ENCODE data around the gene KCP.

KCP gene

GRCh38 chr7:128908750-128909624, 1.5 kb downstream of the KCP start:
- no peak for DNase-seq

GRCh38 chr7:128906766-128907559, 3.5 kb downstream of the KCP start:
- no peak for DNase-seq

- DNase-seq: no peak
These were observed 4.3 kb downstream of the KCP start for GRCh38 chr7:128906001-128906765.

- no peak for DNase-seq
These were observed 5.9 kb downstream of the KCP start for GRCh38 chr7:128904381-128905197.

GRCh38 chr7:128903621-128904361, 6.7 kb downstream of the KCP start:
- DNase-seq: no peak

GRCh38 chr7:128902761-128903585, 7.5 kb downstream of the KCP start:
- no peak for DNase-seq

- no peak for DNase-seq
These were observed 10.3 kb downstream of the KCP start for GRCh38 chr7:128900237-128900636.

GRCh38 chr7:128899392-128899791, 11.1 kb downstream of the KCP start:
- no peak for DNase-seq

GRCh38 chr7:128895320-128895719, 15.2 kb downstream of the KCP start:
- no peak for DNase-seq

GRCh38 chr7:128894101-128894440, 16.4 kb downstream of the KCP start:
- DNase-seq: no peak

DNA sequence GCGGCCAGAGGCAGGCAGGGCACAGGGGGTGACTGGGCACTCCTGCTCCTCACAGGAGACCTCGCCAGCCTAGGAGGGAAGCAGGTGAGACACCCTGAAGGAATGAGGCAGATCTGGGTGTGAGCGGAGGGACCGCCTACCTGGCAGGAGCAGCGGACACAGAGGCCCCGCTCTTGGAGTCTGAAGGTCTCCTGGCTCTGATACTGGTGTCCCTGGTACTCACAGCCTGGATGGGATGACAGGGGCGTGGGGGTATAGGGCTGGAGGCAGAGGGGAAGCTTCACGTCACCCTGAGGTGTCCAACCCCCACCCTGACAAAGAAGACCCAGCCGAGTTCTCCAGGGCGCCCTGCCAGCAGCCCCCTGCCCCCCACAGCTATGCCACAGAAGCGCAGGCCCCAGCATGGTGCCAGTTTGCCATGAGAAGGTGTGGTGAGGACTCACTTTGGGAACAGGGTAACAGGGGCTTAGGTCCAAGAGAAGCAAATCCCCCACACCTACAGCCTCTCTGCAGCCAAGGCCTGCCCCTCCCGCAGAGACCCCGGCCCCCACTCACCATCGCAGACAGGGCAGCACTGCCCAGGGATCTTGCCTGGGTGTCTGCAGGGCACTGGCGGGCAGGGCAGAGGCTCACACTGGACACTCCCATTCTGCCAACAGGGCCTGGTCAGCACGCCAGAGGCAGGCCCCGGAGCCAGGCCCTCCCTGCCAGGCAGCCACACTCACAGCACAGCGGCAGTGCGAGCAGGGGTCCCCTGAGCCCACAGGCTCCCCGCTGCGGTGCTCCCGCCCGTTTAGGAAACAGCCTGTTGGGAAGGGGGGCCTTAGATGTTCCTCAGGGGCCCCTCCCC, 17.0 kb downstream of the KCP start:
- DNase-seq: no peak

DNA sequence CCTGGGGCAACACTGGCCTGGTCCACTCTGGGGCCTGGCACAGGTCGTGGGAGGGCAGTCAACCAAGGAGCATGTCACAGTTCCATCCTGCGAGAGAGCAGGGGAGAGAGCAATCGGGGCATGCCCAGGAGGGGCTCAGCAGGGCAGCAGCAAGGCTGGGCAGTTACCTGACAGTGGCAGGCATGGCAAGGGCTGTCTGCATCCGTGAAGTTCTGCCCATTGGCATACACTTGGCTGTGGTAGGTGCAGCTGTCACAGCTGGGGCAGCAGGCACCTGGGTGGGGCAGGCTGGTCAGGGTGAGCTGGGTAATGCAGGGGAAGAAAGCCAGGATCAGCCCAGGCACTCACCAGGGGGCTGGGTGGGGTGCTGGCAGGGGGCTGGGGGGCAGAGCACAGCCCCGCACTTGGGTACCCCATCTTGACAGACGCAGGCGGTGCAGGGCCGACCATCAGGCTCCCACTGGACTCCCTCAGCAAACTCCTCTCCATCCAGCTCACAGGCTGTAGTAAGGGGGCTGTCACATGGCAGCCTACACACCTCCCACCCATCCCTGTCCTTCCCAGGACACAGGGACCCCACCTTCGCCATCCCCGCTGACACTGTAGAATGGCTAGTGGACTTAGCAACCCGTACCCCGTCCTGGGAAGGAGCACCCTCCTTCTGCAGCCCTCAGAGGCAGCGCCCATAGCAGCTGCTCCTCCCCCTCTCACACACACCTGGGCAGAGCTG, 17.8 kb downstream of the KCP start:
- DNase-seq: no peak

GRCh38 chr7:128891942-128892269, 18.6 kb downstream of the KCP start:
- no peak for DNase-seq

- no peak for DNase-seq
These were observed 19.2 kb downstream of the KCP start for GRCh38 chr7:128891110-128891941.

GRCh38 chr7:128890306-128891109, 20.0 kb downstream of the KCP start:
- DNase-seq: no peak

DNA sequence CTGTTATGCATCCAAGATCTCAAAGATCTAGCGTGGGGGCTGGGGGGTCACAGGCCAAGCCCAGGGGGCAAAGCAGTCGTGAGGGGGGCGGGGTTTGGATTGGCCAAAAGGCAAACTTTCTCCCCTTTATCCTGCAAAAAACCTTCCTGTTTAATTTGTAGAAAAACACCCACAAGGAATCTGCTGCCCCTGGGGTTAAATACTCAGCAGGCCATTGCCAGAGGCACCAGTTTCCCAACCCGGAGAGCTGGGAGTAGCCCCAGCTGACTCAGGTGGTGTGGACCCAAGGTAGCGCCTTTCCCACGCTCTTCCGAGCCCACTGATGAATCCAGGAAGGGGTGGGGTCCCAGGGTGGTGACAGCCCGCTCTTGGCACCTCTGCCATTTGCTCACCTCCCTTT, 21.4 kb downstream of the KCP start:
- DNase-seq: no peak

Measured in amygdala (tissue), 56 donors.